Effector memory CD4-positive, alpha-beta T cell (primary cell): Measurements from ENCODE around the gene IKZF3.
"Not testable (repeated sequence)": the region's sequence is repeated elsewhere in the genome, so short reads cannot be mapped to it uniquely, and the experiment has no call there.

Experiments
- DNase-seq, 3 donors: peaks; one replicate each; pipeline ENCODE4 v3.0.0-alpha.2; 2020
- H3K27ac ChIP-seq: 2 replicates; pipeline ENCODE4 v1.7.0; 2013; ENCODE audit warnings: mild to moderate bottlenecking, low read length, moderate library complexity; ENCODE audit not compliant: insufficient read depth, poor library complexity, severe bottlenecking
- H3K27me3 ChIP-seq: replicated peaks from 2 replicates; pipeline ENCODE4 v1.7.0; 2013; ENCODE audit warnings: mild to moderate bottlenecking, low read length; ENCODE audit not compliant: insufficient read depth, control insufficient read depth, poor library complexity, severe bottlenecking
- H3K36me3 ChIP-seq: 2 replicates; pipeline ENCODE4 v1.7.0; 2013; ENCODE audit warnings: mild to moderate bottlenecking, low read length, moderate library complexity; ENCODE audit not compliant: control insufficient read depth, insufficient read depth
- H3K4me1 ChIP-seq: 2 replicates; pipeline ENCODE4 v1.7.0; 2013; ENCODE audit warnings: low read length, mild to moderate bottlenecking; ENCODE audit not compliant: control insufficient read depth, insufficient read depth, poor library complexity, severe bottlenecking
- H3K4me3 ChIP-seq: 2 replicates; pipeline ENCODE4 v1.7.0; 2013; ENCODE audit warnings: low read length, low read depth, mild to moderate bottlenecking; ENCODE audit not compliant: insufficient read depth, poor library complexity, severe bottlenecking
- H3K9me3 ChIP-seq: 2 replicates; pipeline ENCODE4 v1.7.0; 2013; ENCODE audit warnings: mild to moderate bottlenecking, low read length, moderate library complexity; ENCODE audit not compliant: control insufficient read depth

The IKZF3 gene

DNA sequence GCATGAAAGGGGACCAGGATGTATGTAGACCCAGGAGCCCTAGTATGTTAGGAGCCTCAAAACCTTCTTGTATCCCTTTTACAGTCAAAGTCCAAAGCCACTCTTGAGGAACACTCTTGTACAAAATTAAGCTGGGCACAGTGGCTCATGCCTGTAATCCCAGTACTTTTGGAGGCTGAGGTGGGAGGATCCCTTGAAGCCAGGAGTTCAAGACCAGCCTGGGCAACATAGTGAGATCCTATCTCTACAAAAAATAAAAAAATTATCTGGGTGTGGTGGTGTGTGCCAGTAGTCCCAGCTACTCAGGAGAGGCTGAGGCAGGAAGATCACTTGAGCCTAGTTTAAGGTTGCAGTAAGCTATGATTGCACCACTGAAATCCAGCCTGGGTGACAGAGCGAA lies 138.2 kb downstream of the IKZF3 start:
- not testable (repeated sequence) for H3K4me3 ChIP-seq, H3K27me3 ChIP-seq, H3K27ac ChIP-seq, DNase-seq, H3K9me3 ChIP-seq
- peaks cover 11% of the 10 kb centered on the region for H3K4me1 ChIP-seq
- H3K36me3 ChIP-seq: peaks cover 18% of the 10 kb centered on the region

DNA sequence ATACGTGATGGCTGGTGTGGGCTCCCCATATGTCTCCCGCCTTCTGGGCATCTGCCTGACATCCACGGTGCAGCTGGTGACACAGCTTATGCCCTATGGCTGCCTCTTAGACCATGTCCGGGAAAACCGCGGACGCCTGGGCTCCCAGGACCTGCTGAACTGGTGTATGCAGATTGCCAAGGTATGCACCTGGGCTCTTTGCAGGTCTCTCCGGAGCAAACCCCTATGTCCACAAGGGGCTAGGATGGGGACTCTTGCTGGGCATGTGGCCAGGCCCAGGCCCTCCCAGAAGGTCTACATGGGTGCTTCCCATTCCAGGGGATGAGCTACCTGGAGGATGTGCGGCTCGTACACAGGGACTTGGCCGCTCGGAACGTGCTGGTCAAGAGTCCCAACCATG lies 139.4 kb downstream of the IKZF3 start:
- no peaks in the 10 kb centered on the region for H3K27me3 ChIP-seq
- no peaks in the 10 kb centered on the region for H3K9me3 ChIP-seq
- peaks cover 18% of the 10 kb centered on the region for H3K36me3 ChIP-seq

DNA sequence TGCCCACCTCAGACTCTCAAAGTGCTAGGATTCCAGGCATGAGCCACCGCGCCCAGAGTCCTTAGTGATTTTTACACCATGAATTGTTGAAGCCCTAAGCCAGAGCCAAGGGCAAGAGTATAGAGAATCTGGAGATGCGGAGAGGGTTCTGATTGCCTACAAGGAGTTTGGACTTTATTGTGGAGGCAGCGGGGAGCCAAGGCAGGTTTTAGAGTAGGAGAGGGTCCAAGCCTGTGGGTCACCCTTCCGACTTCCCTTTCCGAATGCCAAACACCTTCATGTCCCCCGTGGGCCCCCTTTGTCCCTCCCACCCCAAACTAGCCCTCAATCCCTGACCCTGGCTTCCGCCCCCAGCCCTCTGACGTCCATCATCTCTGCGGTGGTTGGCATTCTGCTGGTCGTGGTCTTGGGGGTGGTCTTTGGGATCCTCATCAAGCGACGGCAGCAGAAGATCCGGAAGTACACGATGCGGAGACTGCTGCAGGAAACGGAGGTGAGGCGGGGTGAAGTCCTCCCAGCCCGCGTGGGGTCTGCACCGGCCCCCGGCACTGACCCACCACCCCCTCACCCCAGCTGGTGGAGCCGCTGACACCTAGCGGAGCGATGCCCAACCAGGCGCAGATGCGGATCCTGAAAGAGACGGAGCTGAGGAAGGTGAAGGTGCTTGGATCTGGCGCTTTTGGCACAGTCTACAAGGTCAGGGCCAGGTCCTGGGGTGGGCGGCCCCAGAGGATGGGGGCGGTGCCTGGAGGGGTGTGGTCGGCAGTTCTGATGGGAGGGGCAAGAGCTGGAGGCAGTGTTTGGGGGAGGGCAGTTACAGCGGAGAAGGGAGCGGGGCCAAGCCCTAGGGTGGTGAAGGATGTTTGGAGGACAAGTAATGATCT lies 140.9 kb downstream of the IKZF3 start:
- Histone ChIP-seq H3K4me1 (no peaks in the 10 kb centered on the region), H3K27ac (no peak overlapping the region), H3K36me3 (peaks cover 7% of the 10 kb centered on the region), H3K4me3 (no peak overlapping the region), H3K9me3 (no peaks in the 10 kb centered on the region), H3K27me3 (no peaks in the 10 kb centered on the region)
- DNase-seq: no peak

More for the DNA sequence above, 139.4 kb downstream of the IKZF3 start:
- no peak overlapping the region for H3K4me3 ChIP-seq
- no peak for DNase-seq
- peaks cover 7% of the 10 kb centered on the region for H3K4me1 ChIP-seq
- no peak overlapping the region for H3K27ac ChIP-seq

DNA sequence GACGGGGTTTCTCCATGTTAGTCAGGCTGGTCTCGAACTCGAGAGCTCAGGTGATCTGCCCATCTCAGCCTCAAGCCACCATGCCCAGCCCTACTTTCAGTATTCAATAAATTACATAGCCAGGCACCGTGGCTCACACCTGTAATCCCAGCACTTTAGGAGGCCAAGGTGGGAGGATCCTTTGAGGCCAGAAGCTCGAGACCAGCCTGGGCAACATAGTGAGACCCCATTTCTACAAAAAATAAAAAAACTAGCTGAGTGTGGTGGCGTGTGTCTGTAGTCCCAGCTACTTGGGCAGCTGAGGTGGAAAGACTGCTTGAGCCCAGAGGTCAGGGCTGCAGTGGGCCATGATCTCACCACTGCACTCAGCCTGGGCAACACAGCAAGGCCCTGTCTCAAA lies 142.0 kb downstream of the IKZF3 start:
- DNase-seq: no peak
- Histone ChIP-seq H3K36me3 (no peaks in the 10 kb centered on the region), H3K4me1 (no peaks in the 10 kb centered on the region)

DNA sequence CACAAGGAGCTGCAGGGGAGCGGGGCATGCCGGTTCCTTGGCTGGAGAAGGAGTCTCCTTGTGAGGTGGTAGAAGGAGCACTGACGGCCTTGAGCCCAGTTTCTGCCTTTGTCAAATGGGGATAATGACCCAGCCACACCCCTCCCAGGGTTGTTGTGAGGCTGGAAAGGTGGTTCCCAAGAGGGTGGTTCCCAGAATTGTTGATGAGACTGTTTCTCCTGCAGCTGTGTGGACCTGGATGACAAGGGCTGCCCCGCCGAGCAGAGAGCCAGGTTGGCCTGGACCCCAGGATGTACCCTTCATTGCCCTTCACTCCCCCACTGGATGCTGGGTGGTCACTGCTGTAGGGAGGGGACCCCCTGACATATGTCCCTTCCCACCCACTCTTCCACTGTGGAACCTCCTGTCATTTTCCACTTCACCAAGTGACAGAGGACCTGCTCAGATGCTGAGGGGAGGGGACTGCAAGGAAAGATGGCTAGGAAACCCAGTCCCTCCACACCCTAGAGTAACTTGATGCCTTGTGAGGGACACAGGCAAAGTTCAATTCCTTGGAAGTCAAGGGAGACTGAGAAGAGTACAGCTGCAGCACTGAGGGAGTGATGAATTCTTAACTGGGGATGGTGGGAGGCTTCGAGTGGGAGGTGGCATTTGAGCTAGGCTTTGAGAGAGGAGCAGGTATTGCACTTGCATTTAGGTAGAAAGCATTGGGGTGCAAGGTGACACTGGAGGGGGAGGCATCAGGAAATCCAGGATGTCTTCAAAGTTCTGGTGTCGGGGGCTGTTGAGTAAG lies 144.4 kb downstream of the IKZF3 start:
- Histone ChIP-seq H3K4me3 (no peak overlapping the region), H3K27ac (no peak overlapping the region), H3K4me1 (no peaks in the 10 kb centered on the region), H3K27me3 (no peaks in the 10 kb centered on the region), H3K36me3 (no peaks in the 10 kb centered on the region), H3K9me3 (no peaks in the 10 kb centered on the region)
- DNase-seq: no peak

More for the DNA sequence above, 142.0 kb downstream of the IKZF3 start:
- no peaks in the 10 kb centered on the region for H3K9me3 ChIP-seq
- H3K27me3 ChIP-seq: no peaks in the 10 kb centered on the region
- no peak overlapping the region for H3K4me3 ChIP-seq
- no peak overlapping the region for H3K27ac ChIP-seq

DNA sequence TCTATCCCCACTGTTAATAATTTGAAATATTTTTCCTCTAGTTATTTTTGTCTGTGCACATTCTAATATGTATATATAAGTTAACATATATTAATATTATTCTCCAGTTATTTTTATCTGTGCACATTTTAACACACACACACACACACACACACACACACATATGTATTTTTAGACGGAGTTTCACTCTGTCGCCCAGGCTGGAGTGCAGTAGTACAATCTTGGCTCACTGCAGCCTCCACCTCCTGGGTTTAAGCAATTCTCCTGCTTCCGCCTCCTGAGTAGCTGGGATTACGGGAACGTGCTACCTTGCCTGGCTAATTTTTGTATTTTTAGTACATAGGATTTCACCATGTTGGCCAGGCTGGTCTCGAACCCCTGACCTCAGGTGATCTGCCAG lies 146.5 kb downstream of the IKZF3 start:
- no peaks in the 10 kb centered on the region for H3K36me3 ChIP-seq
- DNase-seq: no peak
- H3K4me3 ChIP-seq: no peak overlapping the region
- H3K27me3 ChIP-seq: no peaks in the 10 kb centered on the region
- no peaks in the 10 kb centered on the region for H3K4me1 ChIP-seq
- H3K27ac ChIP-seq: no peak overlapping the region
- no peaks in the 10 kb centered on the region for H3K9me3 ChIP-seq

DNA sequence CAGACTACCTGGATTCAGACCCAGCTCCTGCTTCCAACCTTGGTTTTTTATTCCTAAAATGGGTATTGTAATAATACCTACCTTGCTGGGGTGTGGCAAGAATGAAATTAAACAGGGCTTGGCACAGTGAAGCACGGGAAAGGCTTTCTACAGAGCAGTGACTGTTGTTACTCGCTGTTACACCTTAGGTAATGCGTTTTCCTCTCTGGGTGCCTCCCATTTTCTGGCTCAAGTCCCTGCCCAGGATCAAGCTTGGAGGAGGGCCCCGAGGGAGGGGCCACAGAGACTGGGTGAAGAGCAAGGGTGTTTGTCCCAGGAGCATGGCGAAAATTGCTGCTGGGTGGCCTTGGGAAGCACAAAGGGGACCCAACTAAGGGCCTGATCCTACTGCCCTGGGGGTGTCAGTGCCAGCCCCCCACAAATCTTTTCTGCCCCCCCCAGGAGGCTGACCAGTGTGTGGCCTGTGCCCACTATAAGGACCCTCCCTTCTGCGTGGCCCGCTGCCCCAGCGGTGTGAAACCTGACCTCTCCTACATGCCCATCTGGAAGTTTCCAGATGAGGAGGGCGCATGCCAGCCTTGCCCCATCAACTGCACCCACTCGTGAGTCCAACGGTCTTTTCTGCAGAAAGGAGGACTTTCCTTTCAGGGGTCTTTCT lies 147.1 kb downstream of the IKZF3 start:
- Histone ChIP-seq H3K27ac (no peak overlapping the region), H3K4me1 (no peaks in the 10 kb centered on the region), H3K36me3 (no peaks in the 10 kb centered on the region), H3K4me3 (no peak overlapping the region), H3K9me3 (no peaks in the 10 kb centered on the region), H3K27me3 (no peaks in the 10 kb centered on the region)
- DNase-seq: no peak

DNA sequence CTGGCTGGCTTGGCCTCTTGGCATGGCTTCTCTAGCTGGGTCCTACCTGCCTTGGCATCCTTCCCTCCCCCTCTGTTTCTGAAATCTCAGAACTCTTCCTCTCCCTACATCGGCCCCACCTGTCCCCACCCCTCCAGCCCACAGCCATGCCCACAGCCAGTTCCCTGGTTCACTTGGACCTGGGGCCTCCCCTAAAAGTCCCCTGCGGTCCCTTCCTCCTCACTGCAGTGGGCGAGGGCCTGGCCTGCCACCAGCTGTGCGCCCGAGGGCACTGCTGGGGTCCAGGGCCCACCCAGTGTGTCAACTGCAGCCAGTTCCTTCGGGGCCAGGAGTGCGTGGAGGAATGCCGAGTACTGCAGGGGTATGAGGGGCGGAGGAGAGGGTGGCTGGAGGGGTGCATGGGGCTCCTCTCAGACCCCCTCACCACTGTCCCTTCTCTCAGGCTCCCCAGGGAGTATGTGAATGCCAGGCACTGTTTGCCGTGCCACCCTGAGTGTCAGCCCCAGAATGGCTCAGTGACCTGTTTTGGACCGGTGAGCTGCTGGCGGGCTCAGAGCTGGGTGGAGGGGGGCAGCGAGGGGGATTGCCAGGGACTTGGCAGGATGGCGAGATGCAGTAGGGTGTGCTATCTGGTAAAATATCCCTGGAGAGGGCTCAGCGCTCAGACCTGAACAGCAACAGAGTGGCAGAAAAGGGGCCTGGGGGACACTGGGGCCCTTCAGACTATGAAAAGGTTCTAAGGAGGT lies 147.9 kb downstream of the IKZF3 start:
- no peaks in the 10 kb centered on the region for H3K27me3 ChIP-seq
- H3K4me1 ChIP-seq: no peaks in the 10 kb centered on the region
- no peaks in the 10 kb centered on the region for H3K36me3 ChIP-seq
- H3K4me3 ChIP-seq: no peak overlapping the region
- DNase-seq: no peak
- no peaks in the 10 kb centered on the region for H3K9me3 ChIP-seq
- no peak overlapping the region for H3K27ac ChIP-seq

DNA sequence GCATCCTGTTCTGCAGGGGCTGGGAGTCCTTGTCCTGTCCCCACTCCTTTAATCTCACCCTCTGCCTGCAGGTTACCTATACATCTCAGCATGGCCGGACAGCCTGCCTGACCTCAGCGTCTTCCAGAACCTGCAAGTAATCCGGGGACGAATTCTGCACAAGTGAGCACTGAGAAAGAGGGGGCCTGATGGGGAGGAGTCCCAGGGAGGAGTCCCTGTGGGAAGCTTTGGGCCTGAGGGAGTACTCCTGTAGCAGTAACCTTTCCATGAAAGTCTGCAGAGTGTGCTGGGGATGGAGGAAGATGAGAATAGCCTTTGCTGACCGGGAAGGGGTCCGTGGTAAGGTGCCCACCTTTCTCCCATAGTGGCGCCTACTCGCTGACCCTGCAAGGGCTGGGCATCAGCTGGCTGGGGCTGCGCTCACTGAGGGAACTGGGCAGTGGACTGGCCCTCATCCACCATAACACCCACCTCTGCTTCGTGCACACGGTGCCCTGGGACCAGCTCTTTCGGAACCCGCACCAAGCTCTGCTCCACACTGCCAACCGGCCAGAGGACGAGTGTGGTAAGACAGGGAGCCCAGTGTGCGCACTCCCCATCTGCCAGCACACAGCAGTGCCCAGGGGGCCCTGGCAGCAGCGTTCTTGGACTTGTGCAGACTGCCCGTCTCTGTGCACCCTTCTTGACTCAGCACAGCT lies 148.6 kb downstream of the IKZF3 start:
- no peak overlapping the region for H3K4me3 ChIP-seq
- H3K4me1 ChIP-seq: no peaks in the 10 kb centered on the region
- H3K27me3 ChIP-seq: no peaks in the 10 kb centered on the region
- DNase-seq: no peak
- no peak overlapping the region for H3K27ac ChIP-seq
- no peaks in the 10 kb centered on the region for H3K36me3 ChIP-seq
- no peaks in the 10 kb centered on the region for H3K9me3 ChIP-seq
